GM18873 (cell line): ENCODE measurements around the gene ECEL1.

Experiments
- ATAC-seq: cut with Tn5 transposase; IDR thresholded peaks from one replicate; pipeline ENCODE4 v1.9.1; 2021; ENCODE audit warnings: mild to moderate bottlenecking, moderate library complexity, moderate number of reproducible peaks; ENCODE audit not compliant: unreplicated experiment, low FRiP score

The ECEL1 gene

GRCh38 chr2:232431705-232432590 is 55.7 kb downstream of the ECEL1 start:
- no peak for ATAC-seq
